Measurements from ENCODE around the gene LRRFIP1.
"Not testable (repeated sequence)": the region's sequence is repeated elsewhere in the genome, so short reads cannot be mapped to it uniquely, and the experiment has no call there.

- TF ChIP-seq, protein P1, sequence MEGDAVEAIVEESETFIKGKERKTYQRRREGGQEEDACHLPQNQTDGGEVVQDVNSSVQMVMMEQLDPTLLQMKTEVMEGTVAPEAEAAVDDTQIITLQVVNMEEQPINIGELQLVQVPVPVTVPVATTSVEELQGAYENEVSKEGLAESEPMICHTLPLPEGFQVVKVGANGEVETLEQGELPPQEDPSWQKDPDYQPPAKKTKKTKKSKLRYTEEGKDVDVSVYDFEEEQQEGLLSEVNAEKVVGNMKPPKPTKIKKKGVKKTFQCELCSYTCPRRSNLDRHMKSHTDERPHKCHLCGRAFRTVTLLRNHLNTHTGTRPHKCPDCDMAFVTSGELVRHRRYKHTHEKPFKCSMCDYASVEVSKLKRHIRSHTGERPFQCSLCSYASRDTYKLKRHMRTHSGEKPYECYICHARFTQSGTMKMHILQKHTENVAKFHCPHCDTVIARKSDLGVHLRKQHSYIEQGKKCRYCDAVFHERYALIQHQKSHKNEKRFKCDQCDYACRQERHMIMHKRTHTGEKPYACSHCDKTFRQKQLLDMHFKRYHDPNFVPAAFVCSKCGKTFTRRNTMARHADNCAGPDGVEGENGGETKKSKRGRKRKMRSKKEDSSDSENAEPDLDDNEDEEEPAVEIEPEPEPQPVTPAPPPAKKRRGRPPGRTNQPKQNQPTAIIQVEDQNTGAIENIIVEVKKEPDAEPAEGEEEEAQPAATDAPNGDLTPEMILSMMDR (IDR thresholded peaks at IDR 0.05), result not testable (repeated sequence)
- TF ChIP-seq POLR2A (IDR thresholded peaks at IDR 0.05), result not testable (repeated sequence)
These were observed 39.7 kb downstream of the LRRFIP1 start for GRCh38 chr2:237667050-237667576.

Measured in adrenal gland (tissue), 5 donors.